Measurements from ENCODE around the gene TCERG1L.

DNA sequence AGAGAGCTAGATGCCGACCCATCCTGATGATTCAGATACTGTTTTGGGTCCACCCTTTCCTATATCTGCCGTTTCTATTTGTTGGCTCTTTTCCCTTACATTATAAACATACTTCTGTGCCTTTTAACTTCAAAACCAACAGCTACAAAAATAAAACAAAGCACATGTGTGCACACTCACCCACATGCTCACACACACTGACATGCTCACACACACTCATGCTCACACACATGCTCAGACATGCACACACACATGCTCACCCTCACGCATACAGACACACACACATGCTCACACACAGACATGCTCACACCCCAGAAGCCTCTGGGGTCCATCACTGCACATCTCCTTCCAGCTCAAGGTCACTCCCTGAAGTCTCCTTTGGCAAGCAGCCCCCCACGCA, 88.1 kb downstream of the TCERG1L start:
- TF ChIP-seq, protein P1, sequence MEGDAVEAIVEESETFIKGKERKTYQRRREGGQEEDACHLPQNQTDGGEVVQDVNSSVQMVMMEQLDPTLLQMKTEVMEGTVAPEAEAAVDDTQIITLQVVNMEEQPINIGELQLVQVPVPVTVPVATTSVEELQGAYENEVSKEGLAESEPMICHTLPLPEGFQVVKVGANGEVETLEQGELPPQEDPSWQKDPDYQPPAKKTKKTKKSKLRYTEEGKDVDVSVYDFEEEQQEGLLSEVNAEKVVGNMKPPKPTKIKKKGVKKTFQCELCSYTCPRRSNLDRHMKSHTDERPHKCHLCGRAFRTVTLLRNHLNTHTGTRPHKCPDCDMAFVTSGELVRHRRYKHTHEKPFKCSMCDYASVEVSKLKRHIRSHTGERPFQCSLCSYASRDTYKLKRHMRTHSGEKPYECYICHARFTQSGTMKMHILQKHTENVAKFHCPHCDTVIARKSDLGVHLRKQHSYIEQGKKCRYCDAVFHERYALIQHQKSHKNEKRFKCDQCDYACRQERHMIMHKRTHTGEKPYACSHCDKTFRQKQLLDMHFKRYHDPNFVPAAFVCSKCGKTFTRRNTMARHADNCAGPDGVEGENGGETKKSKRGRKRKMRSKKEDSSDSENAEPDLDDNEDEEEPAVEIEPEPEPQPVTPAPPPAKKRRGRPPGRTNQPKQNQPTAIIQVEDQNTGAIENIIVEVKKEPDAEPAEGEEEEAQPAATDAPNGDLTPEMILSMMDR (conservative IDR thresholded peaks at IDR 0.05; ENCODE audit: low read length), result no peak
- TF ChIP-seq EZH2phosphoT487 (IDR thresholded peaks at IDR 0.05; ENCODE audit: borderline replicate concordance), result no peak
